Midbrain (tissue), 1 donor: ENCODE measurements around the gene KRTAP4-3.
"Not testable (repeated sequence)": the region's sequence is repeated elsewhere in the genome, so short reads cannot be mapped to it uniquely, and the experiment has no call there.

Source experiments
- DNase-seq: peaks from one replicate; lab custom pipeline; 2025; lab: John Stamatoyannopoulos, UW

The KRTAP4-3 gene

DNA sequence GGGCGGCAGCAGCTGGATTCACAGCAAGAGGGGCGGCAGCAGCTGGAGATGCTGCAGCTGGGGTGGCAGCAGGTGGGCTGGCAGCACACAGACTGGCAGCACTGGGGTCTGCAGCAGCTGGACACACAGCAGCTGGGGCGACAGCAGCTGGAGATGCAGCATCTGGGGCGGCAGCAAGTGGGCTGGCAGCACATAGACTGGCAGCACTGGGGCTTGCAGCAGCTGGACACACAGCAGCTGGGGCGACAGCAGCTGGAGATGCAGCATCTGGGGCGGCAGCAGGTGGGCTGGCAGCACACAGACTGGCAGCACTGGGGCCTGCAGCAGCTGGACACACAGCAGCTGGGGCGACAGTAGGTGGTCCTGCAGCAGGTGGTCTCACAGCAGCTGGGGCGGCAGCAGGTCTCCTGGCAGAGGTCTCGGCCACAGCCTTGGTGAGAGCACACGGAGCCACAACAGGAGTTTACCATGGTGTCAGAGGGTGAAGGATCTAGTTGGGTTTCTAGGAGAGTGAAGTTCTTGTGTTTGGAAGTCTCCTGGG lies 50.1 kb downstream of the KRTAP4-3 start, which contains the start of gene KRTAP4-11:
KRTAP4-11 (minus strand) TSS at position 528 of the 541 bp plus-strand sequence; CDS start at position 470, 58 bp downstream.
- not testable (repeated sequence) for DNase-seq
